COR-L47 (cell line): Measurements from ENCODE around the gene ZSCAN31.

Experiments
- DNase-seq: peaks from one replicate; lab custom pipeline; 2025; lab: John Stamatoyannopoulos, UW

The ZSCAN31 gene

GRCh38 chr6:28353356-28353755 is 17.4 kb upstream of the ZSCAN31 start:
- DNase-seq, result no peak

- no peak for DNase-seq
Observed at GRCh38 chr6:28351493-28351925, 15.6 kb upstream of the ZSCAN31 start.

GRCh38 chr6:28351087-28351486 is 15.1 kb upstream of the ZSCAN31 start:
- no peak for DNase-seq

GRCh38 chr6:28349892-28350737 is 14.2 kb upstream of the ZSCAN31 start, which contains the start of gene ZKSCAN3:
Gene ZKSCAN3 (plus strand): TSS chr6:28349947. CDS start chr6:28359587, 9,640 bp downstream.
- peak; percentile 84 for DNase-seq

GRCh38 chr6:28349344-28349891 is 13.5 kb upstream of the ZSCAN31 start:
- DNase-seq, result no peak

- no peak for DNase-seq
Observed at GRCh38 chr6:28347119-28347518, 11.2 kb upstream of the ZSCAN31 start.

- no peak for DNase-seq
Observed at GRCh38 chr6:28345201-28345600, 9.3 kb upstream of the ZSCAN31 start.

GRCh38 chr6:28343898-28344677 is 8.1 kb upstream of the ZSCAN31 start:
- DNase-seq, result no peak

- DNase-seq, result no peak
Observed at GRCh38 chr6:28340310-28341095, 4.6 kb upstream of the ZSCAN31 start.

GRCh38 chr6:28337121-28337520 is 1.2 kb upstream of the ZSCAN31 start:
- no peak for DNase-seq

- peak; percentile 3 for DNase-seq
Observed at GRCh38 chr6:28336284-28337120, 554 bp upstream of the ZSCAN31 start.

- DNase-seq, result no peak
Observed at GRCh38 chr6:28335040-28335563, 846 bp downstream of the ZSCAN31 start.

GRCh38 chr6:28334286-28335039 is 1.5 kb downstream of the ZSCAN31 start:
- DNase-seq, result no peak

GRCh38 chr6:28333599-28334018 is 2.3 kb downstream of the ZSCAN31 start:
- DNase-seq, result no peak

GRCh38 chr6:28333047-28333446 is 2.9 kb downstream of the ZSCAN31 start:
- DNase-seq, result no peak

GRCh38 chr6:28330041-28330440 is 5.9 kb downstream of the ZSCAN31 start:
- DNase-seq, result no peak

GRCh38 chr6:28326371-28326948 is 9.5 kb downstream of the ZSCAN31 start:
- DNase-seq, result no peak

- no peak for DNase-seq
Observed at GRCh38 chr6:28323813-28324424, 12.0 kb downstream of the ZSCAN31 start.

- no peak for DNase-seq
Observed at GRCh38 chr6:28322661-28323060, 13.3 kb downstream of the ZSCAN31 start.
